Endothelial cell of umbilical vein (primary cell): ENCODE data around the gene TSHZ1. TPM values are rescaled to one million over a fixed set of nuclear protein-coding genes. Genes with fewer than 3 reads are reported as not detected.
A peak's percentile ranks its signal among the peaks of the same experiment; 100 is the strongest.

Experiments
- BruUV-seq: library from RNA; stranded (reverse); fragments of 400-500 nt; replicated peaks from 2 replicates; lab custom pipeline; 2021; lab: Mats Ljungman, UMichigan
- CTCF ChIA-PET: fragments of 300-600, 350-600 bp; sonication (Branson Sonifier 250); formaldehyde crosslinking; loops from one replicate; lab custom pipeline; 2021; ENCODE audit warnings: antibody characterized with exemption, inconsistent platforms; lab: Charles Lee
- POLR2A ChIA-PET: fragments of 300-600, 350-600 bp; sonication (Branson Sonifier 250); formaldehyde crosslinking; loops from one replicate; lab custom pipeline; 2021; ENCODE audit warnings: antibody characterized with exemption, inconsistent platforms; lab: Charles Lee
- DNase-seq: peaks from one replicate; pipeline ENCODE4 v3.0.0-alpha.2; 2011; ENCODE audit warnings: low read depth, low spot score
- FAIRE-seq: peaks from 2 replicates; lab custom pipeline; 2011; peaks lifted over from hg19 to GRCh38; lab: Jason Lieb, UNC
- H2AFZ ChIP-seq: 2 replicates; pipeline ENCODE4 v1.6.0; 2012; ENCODE audit warnings: low read depth, low read length, control low read depth, inconsistent platforms
- H3K27ac ChIP-seq: 2 replicates; pipeline ENCODE4 v1.5.1; 2011; ENCODE audit warnings: low read depth, mild to moderate bottlenecking, control low read depth, low read length, moderate library complexity; ENCODE audit not compliant: insufficient read depth
- H3K27me3 ChIP-seq, 2 experiments: 2 replicates each; pipeline versions ENCODE4 v1.6.0 to v1.6.1; 2011; ENCODE audit warnings: low read length in 2 of 2, mixed read lengths in 1 of 2; ENCODE audit not compliant: control insufficient read depth in 2 of 2, insufficient read depth in 2 of 2
- H3K36me3 ChIP-seq, 2 experiments: 2 replicates in 1 of 2; 3 replicates in 1 of 2; pipeline ENCODE4 v1.5.1; 2011; ENCODE audit warnings: low read length in 2 of 2, mild to moderate bottlenecking in 1 of 2, moderate library complexity in 1 of 2; ENCODE audit not compliant: control insufficient read depth in 2 of 2, insufficient read depth in 2 of 2; ENCODE audit errors: extremely low read depth in 1 of 2
- H3K4me1 ChIP-seq: 3 replicates; pipeline ENCODE4 v1.5.1; 2011; ENCODE audit warnings: mild to moderate bottlenecking, low read length; ENCODE audit not compliant: control insufficient read depth, insufficient read depth; ENCODE audit errors: extremely low read depth
- H3K4me2 ChIP-seq: 2 replicates; pipeline ENCODE4 v1.6.1; 2011; ENCODE audit warnings: low read length, control low read depth, mixed read lengths; ENCODE audit not compliant: insufficient read depth
- H3K4me3 ChIP-seq, 3 experiments: fragments of 200-600 bp in 1 of 3; sonication (generic), shearing (Covaris generic) in 1 of 3; replicated peaks in 1 of 3; 2 replicates each; pipeline ENCODE4 v1.5.1; 2011 to 2016; ENCODE audit warnings: control low read depth in 3 of 3, low read length in 3 of 3, mild to moderate bottlenecking in 2 of 3, inconsistent platforms in 1 of 3, low read depth in 1 of 3, moderate library complexity in 1 of 3; ENCODE audit not compliant: insufficient read depth in 1 of 3
- H3K79me2 ChIP-seq: 2 replicates; pipeline ENCODE4 v1.6.0; 2012; ENCODE audit warnings: low read length, inconsistent platforms; ENCODE audit not compliant: control insufficient read depth, insufficient read depth
- H3K9ac ChIP-seq: replicated peaks from 2 replicates; pipeline ENCODE3; 2011; ENCODE audit warnings: low read length, control low read depth; ENCODE audit not compliant: insufficient read depth; ENCODE audit errors: extremely low read depth
- H3K9me1 ChIP-seq: replicated peaks from 3 replicates; pipeline ENCODE4 v1.6.0; 2011; ENCODE audit warnings: mild to moderate bottlenecking, low read length; ENCODE audit not compliant: control insufficient read depth, insufficient read depth; ENCODE audit errors: extremely low read depth
- H3K9me3 ChIP-seq: replicated peaks from 2 replicates; pipeline ENCODE4 v1.5.1; 2012; ENCODE audit warnings: low read length, inconsistent platforms; ENCODE audit not compliant: control insufficient read depth, insufficient read depth
- H4K20me1 ChIP-seq: replicated peaks from 2 replicates; pipeline ENCODE3; 2011; ENCODE audit warnings: mild to moderate bottlenecking, low read length; ENCODE audit not compliant: control insufficient read depth, insufficient read depth; ENCODE audit errors: extremely low read depth
- CTCF ChIP-seq, 2 donors: IDR thresholded peaks; 1 replicate in 1 of 2; 2 replicates in 1 of 2; pipeline ENCODE4 v1.5.1; 2011; ENCODE audit warnings: low read length in 2 of 2, mild to moderate bottlenecking in 2 of 2, moderate library complexity in 2 of 2, control low read depth in 1 of 2, inconsistent platforms in 1 of 2, low read depth in 1 of 2; ENCODE audit not compliant: insufficient read depth in 1 of 2; ENCODE audit errors: extremely low read depth in 1 of 2
- EZH2 ChIP-seq: IDR thresholded peaks from 2 replicates; pipeline ENCODE4 v1.6.1; 2012; ENCODE audit warnings: borderline replicate concordance, low read depth, mild to moderate bottlenecking, moderate library complexity, low read length, inconsistent platforms; ENCODE audit not compliant: severe bottlenecking
- JUN ChIP-seq: IDR thresholded peaks from 2 replicates; pipeline ENCODE4 v1.6.1; 2011; ENCODE audit warnings: borderline replicate concordance, low read depth; ENCODE audit not compliant: insufficient read length, insufficient read depth
- POLR2A ChIP-seq: IDR thresholded peaks from 2 replicates; pipeline ENCODE4 v1.6.1; 2012; ENCODE audit warnings: low read depth, mild to moderate bottlenecking, control low read depth, low read length
- POLR2AphosphoS5 ChIP-seq: IDR thresholded peaks from 2 replicates; pipeline ENCODE4 v1.6.1; 2012; ENCODE audit warnings: low read depth, mild to moderate bottlenecking, control low read depth, low read length, moderate library complexity; ENCODE audit not compliant: insufficient read depth
- dilution Hi-C: fragments of 300-500 bp; cut with MboI; formaldehyde crosslinking; loops from one replicate; pipeline ENCODE4 v1.15.0; 2019; ENCODE audit warnings: low sequenced_read_pairs; ENCODE audit not compliant: extremely low pct_ligation_motif_present
- intact Hi-C: fragments of 100-400 bp; cut with micrococcal nuclease; formaldehyde crosslinking; loops from one replicate; pipeline ENCODE4 v1.10.0; 2022
- polyA plus RNA-seq, 4 experiments: library from polyadenylated mRNA; depleted of rRNA in 3 of 4; stranded (reverse) in 3 of 4; unstranded in 1 of 4; fragments of >200 nt; gene quantifications; 2 replicates each; pipeline versions ENCODE4 v1.2.1 to v1.2.3, GENCODE V29; 2011 to 2012; ENCODE audit warnings: missing spikeins in 1 of 4
- total RNA-seq: library from RNA; stranded (reverse); gene quantifications from 2 replicates; pipeline ENCODE4 v1.2.3, GENCODE V29; 2021

TSHZ1 gene
- total and polyA plus RNA-seq, 2 donors (not counting 3 experiments of a cell fraction or from before 2014, with no cell fraction given) = 4.2 to 10.2 TPM

DNA sequence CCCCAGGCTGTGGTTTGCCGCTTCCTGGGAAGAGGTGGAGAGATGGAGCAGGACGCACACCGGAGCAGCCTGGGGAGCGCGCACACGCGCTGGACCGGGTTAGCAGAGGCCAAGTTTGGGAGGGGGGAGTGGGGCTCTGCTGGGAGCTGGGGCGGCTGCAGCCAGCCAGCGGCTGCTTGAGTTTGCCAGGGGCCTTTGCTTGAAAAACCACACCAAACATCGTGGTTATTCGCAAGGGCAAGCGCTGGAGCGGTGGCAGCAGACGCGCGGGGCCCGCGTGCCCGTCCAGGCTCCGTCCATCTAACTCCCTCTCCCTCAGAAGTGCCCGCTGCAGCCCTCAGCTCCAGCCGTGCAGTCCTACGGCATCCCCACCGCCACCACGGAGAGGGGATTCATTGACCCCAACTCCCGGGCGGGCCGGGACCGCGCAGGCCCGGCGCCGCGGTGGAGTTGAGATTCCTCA, 6.3 kb upstream of the TSHZ1 start:
- Histone ChIP-seq H4K20me1 (no peaks in the 10 kb centered on the region), H3K27ac (no peak overlapping the region), H3K4me3 (peak overlapping the region in 2 of 3 experiments; percentile 17 to 28), H3K36me3 (peaks cover 0 to 7% of the 10 kb centered on the region in 2 experiments), H3K4me1 (peaks cover 37% of the 10 kb centered on the region), H2AFZ (peak overlapping the region; percentile 46), H3K9me1 (no peaks in the 10 kb centered on the region), H3K9ac (no peak overlapping the region), H3K79me2 (peaks cover 67% of the 10 kb centered on the region), H3K4me2 (peak overlapping the region; percentile 55), H3K27me3 (no peaks in the 10 kb centered on the region), H3K9me3 (no peaks in the 10 kb centered on the region)
- no peak for TF ChIP-seq POLR2AphosphoS5
- no peak for TF ChIP-seq EZH2
- no peak for TF ChIP-seq POLR2A
- no peak for TF ChIP-seq JUN
- TF ChIP-seq CTCF (IDR thresholded peaks at IDR 0.05; ENCODE audit: extremely low read depth in 1 of 2, insufficient read depth in 1 of 2, low read depth in 1 of 2, low read length in 2 of 2) = no peak
- intact Hi-C loops (loop anchor here (10.0 kb wide), 2 partner anchors 369 to 709 kb away; partner anchors contain the start of gene CNDP2), dilution Hi-C loops (no loop called here)
- ChIA-PET CTCF (interaction anchor here (1.0 kb wide), 1 partner anchor 275 kb away, joined by 3 read pairs; no protein-coding TSS in a partner anchor), POLR2A (no interaction called here)
- no peak for FAIRE-seq
- no peak for DNase-seq
- no TSS peak for BruUV-seq
